ENCODE data around the gene ADGRV1. TPM values are rescaled to one million over a fixed set of nuclear protein-coding genes. Genes with fewer than 3 reads are reported as not detected.

Gene ADGRV1
- polyA plus RNA-seq, 2 of the 4 experiments (the other 2 are of a cell fraction): 0.70 to 3.7 TPM

DNA sequence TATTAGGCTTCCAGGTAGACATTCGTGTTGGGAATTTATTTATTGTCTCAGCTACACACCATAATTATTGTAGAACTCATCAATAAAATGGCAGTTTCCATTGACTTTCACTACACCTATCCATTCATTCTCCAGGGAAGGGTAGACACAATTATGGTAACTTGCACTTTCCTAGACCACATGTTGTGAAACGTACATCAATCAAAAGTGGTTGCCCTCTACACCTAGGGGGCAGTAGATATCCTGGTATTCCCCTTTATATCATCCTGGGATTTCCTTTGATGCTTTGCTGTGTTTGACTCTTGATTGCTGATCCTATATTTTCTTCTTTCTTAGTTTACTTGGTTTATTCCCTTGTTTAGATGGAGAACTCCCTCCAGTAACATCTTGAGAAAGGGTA lies 47.9 kb downstream of the ADGRV1 start:
- H3K4me3 ChIP-seq: no peak overlapping the region
- ChIA-PET CTCF (no interaction called here), POLR2A (no interaction called here)
- FAIRE-seq (no peak), DNase-seq (ENCODE audit: low read depth in 1 of 2, low spot score in 1 of 2) (peak in 1 of 2 experiments; percentile 26), ATAC-seq (peak; percentile 36 to 70; a peak in 2 of 6 replicates)
- H3K4me2 ChIP-seq: no peak overlapping the region
- H3K9me3 ChIP-seq: no peaks in the 10 kb centered on the region
- no peaks in the 10 kb centered on the region; the same call in 2 of the 3 replicates for H3K4me1 ChIP-seq
- TF ChIP-seq EHF (CRISPR knock-in tag; IDR thresholded peaks at IDR 0.05) (no peak), CBX2 (IDR thresholded peaks at IDR 0.05; ENCODE audit: borderline replicate concordance, low read depth) (no peak), ZSCAN20 (CRISPR knock-in tag; IDR thresholded peaks at IDR 0.05) (no peak), MYC (IDR thresholded peaks at IDR 0.05; ENCODE audit: borderline replicate concordance, low read length) (no peak), RAD21 (conservative IDR thresholded peaks at IDR 0.05 in 1 of 2, IDR thresholded peaks at IDR 0.05 in 1 of 2) (peak in 1 of 2 experiments; percentile 22; a peak in 1 of 5 replicates)
- TF ChIP-seq, protein P1, sequence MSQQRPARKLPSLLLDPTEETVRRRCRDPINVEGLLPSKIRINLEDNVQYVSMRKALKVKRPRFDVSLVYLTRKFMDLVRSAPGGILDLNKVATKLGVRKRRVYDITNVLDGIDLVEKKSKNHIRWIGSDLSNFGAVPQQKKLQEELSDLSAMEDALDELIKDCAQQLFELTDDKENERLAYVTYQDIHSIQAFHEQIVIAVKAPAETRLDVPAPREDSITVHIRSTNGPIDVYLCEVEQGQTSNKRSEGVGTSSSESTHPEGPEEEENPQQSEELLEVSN (IDR thresholded peaks at IDR 0.05; ENCODE audit: borderline replicate concordance, low read depth): no peak
- no peak overlapping the region for H3K27ac ChIP-seq
- WGBS (ENCODE audit: missing lambda C conversion rate): 2% methylated on average over 2 of the region's 2 CpGs

DNA sequence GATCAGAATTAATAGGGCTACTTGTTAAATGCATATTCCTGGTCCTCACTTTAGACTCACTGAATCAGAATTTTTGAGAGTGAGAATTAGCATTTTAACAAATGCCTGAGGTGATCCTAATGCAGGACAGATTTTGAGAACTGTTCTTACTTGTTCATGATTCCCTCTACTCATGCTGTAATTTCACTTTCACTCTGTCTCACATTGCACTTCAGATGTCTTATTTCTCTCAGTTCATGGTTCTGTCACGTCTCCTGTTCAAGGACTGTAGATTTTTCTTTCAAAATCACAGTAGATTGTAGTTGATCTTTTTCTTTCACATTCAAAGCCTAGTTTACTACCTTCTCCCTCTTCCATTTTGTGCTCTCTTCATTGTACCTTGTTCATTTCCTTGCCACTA lies 54.3 kb downstream of the ADGRV1 start:
- Histone ChIP-seq H3K4me1 (no peaks in the 10 kb centered on the region), H3K4me3 (no peak overlapping the region), H3K27ac (no peak overlapping the region), H3K9me3 (no peaks in the 10 kb centered on the region), H3K4me2 (no peak overlapping the region)
- no peak for ATAC-seq
- no peak for DNase-seq (ENCODE audit: low read depth in 1 of 2, low spot score in 1 of 2)
- TF ChIP-seq, protein P2, sequence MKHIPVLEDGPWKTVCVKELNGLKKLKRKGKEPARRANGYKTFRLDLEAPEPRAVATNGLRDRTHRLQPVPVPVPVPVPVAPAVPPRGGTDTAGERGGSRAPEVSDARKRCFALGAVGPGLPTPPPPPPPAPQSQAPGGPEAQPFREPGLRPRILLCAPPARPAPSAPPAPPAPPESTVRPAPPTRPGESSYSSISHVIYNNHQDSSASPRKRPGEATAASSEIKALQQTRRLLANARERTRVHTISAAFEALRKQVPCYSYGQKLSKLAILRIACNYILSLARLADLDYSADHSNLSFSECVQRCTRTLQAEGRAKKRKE (CRISPR knock-in tag; IDR thresholded peaks at IDR 0.05; ENCODE audit: low read depth): no peak
- TF ChIP-seq JUN (IDR thresholded peaks at IDR 0.05) (no peak), HOXB13 (CRISPR knock-in tag; IDR thresholded peaks at IDR 0.05; ENCODE audit: low read depth) (no peak), HDAC2 (IDR thresholded peaks at IDR 0.05) (no peak), CHD2 (IDR thresholded peaks at IDR 0.05; ENCODE audit: low read length, partially characterized antibody) (no peak), POLR2A (IDR thresholded peaks at IDR 0.05; ENCODE audit: low read length) (no peak), HOXA7 (CRISPR knock-in tag; IDR thresholded peaks at IDR 0.05) (no peak), FOSL2 (IDR thresholded peaks at IDR 0.05) (no peak), FOSL2 (CRISPR knock-in tag; IDR thresholded peaks at IDR 0.05) (no peak), PHF8 (IDR thresholded peaks at IDR 0.05; ENCODE audit: borderline replicate concordance, low read depth) (no peak), FOXS1 (CRISPR knock-in tag; IDR thresholded peaks at IDR 0.05) (no peak), KDM1A (IDR thresholded peaks at IDR 0.05; ENCODE audit: low read depth) (no peak), CBX2 (IDR thresholded peaks at IDR 0.05; ENCODE audit: borderline replicate concordance, low read depth) (no peak)
- TF ChIP-seq, protein P3, sequence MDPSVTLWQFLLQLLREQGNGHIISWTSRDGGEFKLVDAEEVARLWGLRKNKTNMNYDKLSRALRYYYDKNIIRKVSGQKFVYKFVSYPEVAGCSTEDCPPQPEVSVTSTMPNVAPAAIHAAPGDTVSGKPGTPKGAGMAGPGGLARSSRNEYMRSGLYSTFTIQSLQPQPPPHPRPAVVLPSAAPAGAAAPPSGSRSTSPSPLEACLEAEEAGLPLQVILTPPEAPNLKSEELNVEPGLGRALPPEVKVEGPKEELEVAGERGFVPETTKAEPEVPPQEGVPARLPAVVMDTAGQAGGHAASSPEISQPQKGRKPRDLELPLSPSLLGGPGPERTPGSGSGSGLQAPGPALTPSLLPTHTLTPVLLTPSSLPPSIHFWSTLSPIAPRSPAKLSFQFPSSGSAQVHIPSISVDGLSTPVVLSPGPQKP (IDR thresholded peaks at IDR 0.05; ENCODE audit: low read depth, low read length): no peak
- POLR2A ChIA-PET: no interaction called here
- CTCF ChIA-PET: no interaction called here
- no peak for FAIRE-seq
- WGBS (ENCODE audit: missing lambda C conversion rate): 0% methylated on average over 1 of the region's 1 CpG

DNA sequence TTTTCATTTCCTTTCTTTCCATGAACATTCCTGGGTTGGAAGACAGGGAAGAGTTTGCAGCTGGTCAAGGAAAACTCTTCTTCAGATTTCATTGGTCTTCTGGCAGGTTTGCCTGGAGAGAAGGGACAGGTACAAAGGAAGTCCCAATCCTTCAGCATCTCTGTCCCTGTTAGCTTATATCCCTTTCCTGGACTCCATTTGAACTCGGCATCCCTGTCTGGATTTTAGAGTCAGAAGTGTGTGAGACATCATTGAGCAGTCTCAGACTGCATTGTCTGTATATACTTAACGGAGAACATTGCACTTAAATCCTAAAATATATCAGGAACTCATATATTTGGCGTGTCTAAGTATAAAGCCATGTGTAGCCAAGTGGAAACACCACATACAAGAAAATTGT lies 54.9 kb downstream of the ADGRV1 start:
- no peak overlapping the region for H3K4me3 ChIP-seq
- ChIA-PET CTCF (interaction anchor here (0.9 kb wide), 1 partner anchor 8 kb away, joined by 3 read pairs; no protein-coding TSS in a partner anchor), POLR2A (no interaction called here)
- no peaks in the 10 kb centered on the region for H3K4me1 ChIP-seq
- no peak overlapping the region for H3K4me2 ChIP-seq
- H3K9me3 ChIP-seq: no peaks in the 10 kb centered on the region
- 6% methylated on average over 3 of the region's 3 CpGs for WGBS (ENCODE audit: missing lambda C conversion rate)
- no peak for DNase-seq (ENCODE audit: low read depth in 1 of 2, low spot score in 1 of 2)
- no peak for FAIRE-seq
- TF ChIP-seq RARB (CRISPR knock-in tag; IDR thresholded peaks at IDR 0.05): no peak
- TF ChIP-seq HOXA7 (CRISPR knock-in tag; IDR thresholded peaks at IDR 0.05): no peak
- no peak for TF ChIP-seq CBX2 (IDR thresholded peaks at IDR 0.05; ENCODE audit: borderline replicate concordance, low read depth)
- TF ChIP-seq, protein P4, sequence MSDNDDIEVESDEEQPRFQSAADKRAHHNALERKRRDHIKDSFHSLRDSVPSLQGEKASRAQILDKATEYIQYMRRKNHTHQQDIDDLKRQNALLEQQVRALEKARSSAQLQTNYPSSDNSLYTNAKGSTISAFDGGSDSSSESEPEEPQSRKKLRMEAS (IDR thresholded peaks at IDR 0.05): no peak
- no peak for TF ChIP-seq HEYL (CRISPR knock-in tag; IDR thresholded peaks at IDR 0.05)
- no peak for TF ChIP-seq NFE2L2 (conservative IDR thresholded peaks at IDR 0.05; ENCODE audit: low read length)
- TF ChIP-seq, protein P3 (IDR thresholded peaks at IDR 0.05; ENCODE audit: low read depth, low read length): no peak
- no peak for TF ChIP-seq CEBPB (IDR thresholded peaks at IDR 0.05)
- TF ChIP-seq HDAC2 (IDR thresholded peaks at IDR 0.05): no peak
- TF ChIP-seq EHMT2 (IDR thresholded peaks at IDR 0.05; ENCODE audit: low read depth): no peak
- no peak for TF ChIP-seq CHD4 (IDR thresholded peaks at IDR 0.05; ENCODE audit: borderline replicate concordance)
- TF ChIP-seq, protein P1 (IDR thresholded peaks at IDR 0.05; ENCODE audit: borderline replicate concordance, low read depth): no peak
- no peak for TF ChIP-seq HOXB13 (CRISPR knock-in tag; IDR thresholded peaks at IDR 0.05; ENCODE audit: low read depth)
- no peak for TF ChIP-seq KDM1A (IDR thresholded peaks at IDR 0.05; ENCODE audit: low read depth)
- TF ChIP-seq, protein P2 (CRISPR knock-in tag; IDR thresholded peaks at IDR 0.05; ENCODE audit: low read depth): no peak
- TF ChIP-seq SMC3 (IDR thresholded peaks at IDR 0.05): no peak
- TF ChIP-seq MYC (IDR thresholded peaks at IDR 0.05; ENCODE audit: borderline replicate concordance, low read length): no peak
- TF ChIP-seq JUNB (IDR thresholded peaks at IDR 0.05): no peak
- H3K27ac ChIP-seq: no peak overlapping the region
- no peak for ATAC-seq
